ENCODE results near the gene SOST. TPM values are rescaled to one million over a fixed set of nuclear protein-coding genes. Genes with fewer than 3 reads are reported as not detected.

The SOST gene
- total and polyA plus RNA-seq, 2 donors (not counting 1 experiment from before 2014, with no cell fraction given) = not detected

GRCh38 chr17:43757171-43757660 lies 1.4 kb downstream of the SOST start:
- no peaks in the 10 kb centered on the region for H4K20me1 ChIP-seq (ENCODE audit: control insufficient read depth, insufficient read depth, low read length, poor library complexity, severe bottlenecking)
- no peak overlapping the region for H3K4me3 ChIP-seq (ENCODE audit: control extremely low read depth in 1 of 5, extremely low read depth in 1 of 5, insufficient read depth in 1 of 5, low read depth in 2 of 5, low read length in 4 of 5)
- H3K4me1 ChIP-seq (ENCODE audit: control insufficient read depth in 2 of 2, insufficient read depth in 2 of 2, low read length in 2 of 2) = peaks cover 0 to 5% of the 10 kb centered on the region in 2 donors
- H3K9me3 ChIP-seq (ENCODE audit: control extremely low read depth in 1 of 3, control insufficient read depth in 2 of 3, insufficient read depth in 1 of 3, low read length in 2 of 3) = no peaks in the 10 kb centered on the region
- H3K9me3 Mint-ChIP-seq (ENCODE audit: insufficient read depth) = no peaks in the 10 kb centered on the region
- ChIA-PET POLR2A (no interaction called here), CTCF (interaction anchor here (2.0 to 16.1 kb wide), 3 partner anchors 9 to 181 kb away, joined by 6 to 524 read pairs (median 19); no protein-coding TSS in a partner anchor)
- intact Hi-C loops (cut with micrococcal nuclease) = no loop called here
- peaks cover 45% of the 10 kb centered on the region for H3K27me3 Mint-ChIP-seq
- H3K9ac ChIP-seq (ENCODE audit: low read length) = no peak overlapping the region
- peaks cover 0 to 33% (median 9%) of the 10 kb centered on the region in 4 experiments for H3K27me3 ChIP-seq (replicated peaks in 1 of 4; ENCODE audit: control extremely low read depth in 1 of 4, control insufficient read depth in 3 of 4, insufficient read depth in 4 of 4, low read length in 3 of 4)
- no peaks in the 10 kb centered on the region for H3K36me3 ChIP-seq (replicated peaks in 1 of 2; ENCODE audit: control extremely low read depth in 1 of 2, control insufficient read depth in 1 of 2, extremely low read depth in 1 of 2, insufficient read depth in 2 of 2, low read length in 1 of 2)
- no peak overlapping the region for H3K4me3 Mint-ChIP-seq
- no peak overlapping the region for H3K27ac Mint-ChIP-seq
- no peak overlapping the region for H2AFZ ChIP-seq (ENCODE audit: insufficient read depth, low read depth, low read length, poor library complexity, severe bottlenecking)
- H3K27ac ChIP-seq (ENCODE audit: low read length in 2 of 2) = no peak overlapping the region
- H3K79me2 ChIP-seq (ENCODE audit: control insufficient read depth, insufficient read depth, low read length) = no peaks in the 10 kb centered on the region
- 81% methylated on average over 8 of the region's 8 CpGs for WGBS (ENCODE audit: insufficient coverage)
- H3K4me1 Mint-ChIP-seq = no peaks in the 10 kb centered on the region
- DNase-seq (no peak), ATAC-seq (ENCODE audit: low read depth) (no peak)
- no peak overlapping the region for H3K4me2 ChIP-seq (replicated peaks; ENCODE audit: low read depth, low read length, poor library complexity, severe bottlenecking)
- no peak for TF ChIP-seq EZH2 (IDR thresholded peaks at IDR 0.05; ENCODE audit: borderline replicate concordance, insufficient read depth, low read depth, low read length, poor library complexity, severe bottlenecking)
- TF ChIP-seq CTCF (IDR thresholded peaks at IDR 0.05) = no peak

- no peak overlapping the region for H3K4me3 Mint-ChIP-seq
- 100% methylated on average over 1 of the region's 6 CpGs for WGBS (ENCODE audit: insufficient coverage)
- Histone ChIP-seq H3K4me1 (ENCODE audit: control insufficient read depth in 2 of 2, insufficient read depth in 2 of 2, low read length in 2 of 2) (peaks cover 0 to 5% of the 10 kb centered on the region in 2 donors), H2AFZ (ENCODE audit: insufficient read depth, low read depth, low read length, poor library complexity, severe bottlenecking) (no peak overlapping the region), H3K9me3 (ENCODE audit: control extremely low read depth in 1 of 3, control insufficient read depth in 2 of 3, insufficient read depth in 1 of 3, low read length in 2 of 3) (no peaks in the 10 kb centered on the region), H3K27me3 (replicated peaks in 1 of 4; ENCODE audit: control extremely low read depth in 1 of 4, control insufficient read depth in 3 of 4, insufficient read depth in 4 of 4, low read length in 3 of 4) (peaks cover 0 to 33% (median 9%) of the 10 kb centered on the region in 4 experiments), H3K36me3 (replicated peaks in 1 of 2; ENCODE audit: control extremely low read depth in 1 of 2, control insufficient read depth in 1 of 2, extremely low read depth in 1 of 2, insufficient read depth in 2 of 2, low read length in 1 of 2) (no peaks in the 10 kb centered on the region), H3K4me3 (ENCODE audit: control extremely low read depth in 1 of 5, extremely low read depth in 1 of 5, insufficient read depth in 1 of 5, low read depth in 2 of 5, low read length in 4 of 5) (no peak overlapping the region), H4K20me1 (ENCODE audit: control insufficient read depth, insufficient read depth, low read length, poor library complexity, severe bottlenecking) (no peaks in the 10 kb centered on the region), H3K79me2 (ENCODE audit: control insufficient read depth, insufficient read depth, low read length) (no peaks in the 10 kb centered on the region), H3K27ac (ENCODE audit: low read length in 2 of 2) (no peak overlapping the region), H3K4me2 (replicated peaks; ENCODE audit: low read depth, low read length, poor library complexity, severe bottlenecking) (no peak overlapping the region), H3K9ac (ENCODE audit: low read length) (no peak overlapping the region)
- intact Hi-C loops (cut with micrococcal nuclease) = no loop called here
- CTCF ChIA-PET = interaction anchor here (2.0 to 16.1 kb wide), 3 partner anchors 10 to 180 kb away, joined by 6 to 524 read pairs (median 19); no protein-coding TSS in a partner anchor
- H3K27me3 Mint-ChIP-seq = peaks cover 52% of the 10 kb centered on the region
- DNase-seq = no peak
- TF ChIP-seq CTCF (IDR thresholded peaks at IDR 0.05) = no peak
- TF ChIP-seq EZH2 (IDR thresholded peaks at IDR 0.05; ENCODE audit: borderline replicate concordance, insufficient read depth, low read depth, low read length, poor library complexity, severe bottlenecking) = no peak
- H3K4me1 Mint-ChIP-seq = no peaks in the 10 kb centered on the region
- no peak overlapping the region for H3K27ac Mint-ChIP-seq
- H3K9me3 Mint-ChIP-seq (ENCODE audit: insufficient read depth) = no peaks in the 10 kb centered on the region
- POLR2A ChIA-PET = no interaction called here
- ATAC-seq (ENCODE audit: low read depth) = no peak
These were observed 2.4 kb downstream of the SOST start for GRCh38 chr17:43756201-43756600.

All from B cell (primary cell).